Esophagus muscularis mucosa (tissue), 4 donors: ENCODE measurements around the gene ACTRT3.

Source experiments
- EP300 ChIP-seq: sonication (generic); formaldehyde crosslinking; IDR thresholded peaks from one replicate; pipeline ENCODE4 v1.6.1; 2017; ENCODE audit warnings: antibody characterized with exemption
- POLR2A ChIP-seq: fragments of 450-650 bp; IDR thresholded peaks from one replicate; pipeline ENCODE4 v1.6.1; 2017; ENCODE audit warnings: antibody characterized with exemption, moderate library complexity, mild to moderate bottlenecking, low read depth
- POLR2AphosphoS5 ChIP-seq, 2 donors: sonication (generic); formaldehyde crosslinking; IDR thresholded peaks; one replicate each; pipeline ENCODE4 v1.6.1; 2017; ENCODE audit warnings: antibody characterized with exemption in 2 of 2
- TF ChIP-seq, protein P1 (sequence below), 3 experiments: fragments of 200-600 bp in 2 of 3; fragments of 450-650 bp in 1 of 3; sonication (generic) in 2 of 3; IDR thresholded peaks; one replicate each; pipeline ENCODE4 v1.5.1; 2017 to 2019; ENCODE audit warnings: antibody characterized with exemption in 3 of 3, mild to moderate bottlenecking in 2 of 3, moderate library complexity in 1 of 3

GRCh38 chr3:169759256-169759655, 10.1 kb downstream of the ACTRT3 start:
- TF ChIP-seq, protein P1, sequence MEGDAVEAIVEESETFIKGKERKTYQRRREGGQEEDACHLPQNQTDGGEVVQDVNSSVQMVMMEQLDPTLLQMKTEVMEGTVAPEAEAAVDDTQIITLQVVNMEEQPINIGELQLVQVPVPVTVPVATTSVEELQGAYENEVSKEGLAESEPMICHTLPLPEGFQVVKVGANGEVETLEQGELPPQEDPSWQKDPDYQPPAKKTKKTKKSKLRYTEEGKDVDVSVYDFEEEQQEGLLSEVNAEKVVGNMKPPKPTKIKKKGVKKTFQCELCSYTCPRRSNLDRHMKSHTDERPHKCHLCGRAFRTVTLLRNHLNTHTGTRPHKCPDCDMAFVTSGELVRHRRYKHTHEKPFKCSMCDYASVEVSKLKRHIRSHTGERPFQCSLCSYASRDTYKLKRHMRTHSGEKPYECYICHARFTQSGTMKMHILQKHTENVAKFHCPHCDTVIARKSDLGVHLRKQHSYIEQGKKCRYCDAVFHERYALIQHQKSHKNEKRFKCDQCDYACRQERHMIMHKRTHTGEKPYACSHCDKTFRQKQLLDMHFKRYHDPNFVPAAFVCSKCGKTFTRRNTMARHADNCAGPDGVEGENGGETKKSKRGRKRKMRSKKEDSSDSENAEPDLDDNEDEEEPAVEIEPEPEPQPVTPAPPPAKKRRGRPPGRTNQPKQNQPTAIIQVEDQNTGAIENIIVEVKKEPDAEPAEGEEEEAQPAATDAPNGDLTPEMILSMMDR (IDR thresholded peaks at IDR 0.05) = no peak
- TF ChIP-seq EP300 = no peak
- TF ChIP-seq POLR2AphosphoS5 (IDR thresholded peaks at IDR 0.05) = no peak
- TF ChIP-seq POLR2A = no peak
